PC-9 (cell line): ENCODE data around the gene ZNHIT1. TPM values are rescaled to one million over a fixed set of nuclear protein-coding genes. Genes with fewer than 3 reads are reported as not detected.

ENCODE experiments used
- BruUV-seq: library from RNA; stranded (reverse); fragments of 400-500 nt; replicated peaks from 2 replicates; lab custom pipeline; 2021; lab: Mats Ljungman, UMichigan
- CTCF ChIA-PET: fragments of 300-600 bp; sonication (Branson Sonifier 250); formaldehyde crosslinking; loops from one replicate; lab custom pipeline; 2022; ENCODE audit warnings: antibody characterized with exemption; lab: Charles Lee
- POLR2A ChIA-PET: fragments of 300-600 bp; sonication (Branson Sonifier 250); formaldehyde crosslinking; loops from one replicate; lab custom pipeline; 2022; ENCODE audit warnings: antibody characterized with exemption; ENCODE audit not compliant: unreplicated experiment; lab: Charles Lee
- DNase-seq, 2 experiments: peaks; one replicate each; pipeline versions ENCODE4 v3.0.0 to v3.0.0-alpha.2; 2015 to 2022; ENCODE audit warnings: mixed read lengths in 1 of 2
- H2AFZ ChIP-seq: fragments of 200-600 bp; sonication (generic); 2 replicates; pipeline ENCODE4 v1.8.1; 2017; ENCODE audit warnings: antibody characterized with exemption
- H3F3A ChIP-seq: fragments of 200-600 bp; sonication (generic); 2 replicates; pipeline ENCODE4 v1.8.1; 2017; ENCODE audit warnings: antibody characterized with exemption, mild to moderate bottlenecking, low read depth; ENCODE audit not compliant: insufficient read depth
- H3K27ac ChIP-seq: fragments of 200-600 bp; sonication (generic); 2 replicates; pipeline ENCODE4 v1.6.1; 2016; ENCODE audit warnings: mixed run types
- H3K27me3 ChIP-seq: fragments of 200-600 bp; sonication (generic); 2 replicates; pipeline ENCODE4 v1.6.1; 2016; ENCODE audit warnings: low read depth, mixed run types; ENCODE audit not compliant: insufficient read depth
- H3K36me3 ChIP-seq: fragments of 200-600 bp; sonication (generic); 2 replicates; pipeline ENCODE4 v1.6.1; 2016; ENCODE audit warnings: low read depth, mixed run types
- H3K4me1 ChIP-seq: fragments of 200-600 bp; sonication (generic); replicated peaks from 2 replicates; pipeline ENCODE4 v1.6.1; 2016; ENCODE audit warnings: mixed run types; ENCODE audit not compliant: insufficient read depth
- H3K4me2 ChIP-seq: fragments of 200-600 bp; sonication (generic); 2 replicates; pipeline ENCODE4 v1.6.1; 2017; ENCODE audit warnings: mixed run types
- H3K4me3 ChIP-seq: fragments of 200-600 bp; sonication (generic); 2 replicates; pipeline ENCODE4 v1.6.1; 2016; ENCODE audit warnings: mixed run types
- H3K79me2 ChIP-seq: fragments of 200-600 bp; sonication (generic); 2 replicates; pipeline ENCODE4 v1.6.1; 2017; ENCODE audit warnings: low read depth, mixed run types
- H3K9me2 ChIP-seq: fragments of 200-600 bp; sonication (generic); 2 replicates; pipeline ENCODE4 v1.8.1; 2017; ENCODE audit warnings: mild to moderate bottlenecking; ENCODE audit not compliant: insufficient read depth
- H3K9me3 ChIP-seq: fragments of 200-600 bp; sonication (generic); 2 replicates; pipeline ENCODE4 v1.8.1; 2016; ENCODE audit warnings: low read depth; ENCODE audit not compliant: insufficient read depth
- H4K20me1 ChIP-seq: fragments of 200-600 bp; sonication (generic); 2 replicates; pipeline ENCODE4 v1.8.1; 2017; ENCODE audit not compliant: insufficient read depth
- EZH2 ChIP-seq: fragments of 200-600 bp; sonication (generic); IDR thresholded peaks from 2 replicates; pipeline ENCODE4 v1.8.0; 2017; ENCODE audit warnings: antibody characterized with exemption, low read depth
- intact Hi-C: fragments of 100-400 bp; cut with micrococcal nuclease; formaldehyde crosslinking; loops from one replicate; pipeline ENCODE4 v1.10.0; 2022; ENCODE audit not compliant: unreplicated experiment
- total RNA-seq: library from RNA; stranded (reverse); gene quantifications from 2 replicates; pipeline ENCODE4 v1.2.3, GENCODE V29; 2021
- TF ChIP-seq, protein P1 (sequence below): fragments of 200-600 bp; sonication (generic); conservative IDR thresholded peaks from 2 replicates; pipeline ENCODE4 v1.6.1; 2017; ENCODE audit warnings: mixed run types, antibody characterized with exemption, mild to moderate bottlenecking, moderate library complexity

Gene ZNHIT1
- total RNA-seq, 1 experiment from 2014 or later = 110 TPM

DNA sequence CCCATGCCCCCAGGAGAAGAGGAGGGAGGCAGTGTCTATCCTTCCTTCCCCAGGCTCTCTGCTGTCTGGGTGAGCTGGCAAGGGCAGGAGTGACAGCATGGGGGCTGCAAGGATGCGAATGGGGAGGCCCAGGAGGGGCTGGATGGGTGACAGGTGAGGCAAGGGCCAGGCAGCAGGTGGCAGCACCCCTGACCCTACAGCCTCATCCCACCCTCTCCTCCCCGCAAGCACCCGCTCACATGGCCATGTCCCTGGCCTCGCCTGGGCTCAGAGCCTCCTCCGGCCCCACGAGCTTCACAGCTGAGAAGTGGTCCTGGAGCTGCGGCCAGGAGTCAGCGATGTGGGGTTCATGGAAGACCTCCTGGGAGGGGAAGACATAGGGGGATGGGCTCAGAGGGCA is 6.0 kb upstream of the ZNHIT1 start:
- ChIA-PET CTCF (no interaction called here), POLR2A (no interaction called here)
- Histone ChIP-seq H3K27me3 (no peaks in the 10 kb centered on the region), H3K4me2 (no peak overlapping the region), H4K20me1 (no peaks in the 10 kb centered on the region), H3K36me3 (no peaks in the 10 kb centered on the region), H3K4me1 (0 out of 2 replicates have a peak, but pooled peaks cover 6% of the 10 kb centered on the region), H3K27ac (no peak overlapping the region), H2AFZ (no peak overlapping the region), H3K9me2 (no peaks in the 10 kb centered on the region), H3K4me3 (no peak overlapping the region), H3K9me3 (no peaks in the 10 kb centered on the region), H3F3A (no peaks in the 10 kb centered on the region), H3K79me2 (peaks cover 12% of the 10 kb centered on the region)
- BruUV-seq = no TSS peak
- no peak for DNase-seq
- intact Hi-C loops = no loop called here
- TF ChIP-seq, protein P1, sequence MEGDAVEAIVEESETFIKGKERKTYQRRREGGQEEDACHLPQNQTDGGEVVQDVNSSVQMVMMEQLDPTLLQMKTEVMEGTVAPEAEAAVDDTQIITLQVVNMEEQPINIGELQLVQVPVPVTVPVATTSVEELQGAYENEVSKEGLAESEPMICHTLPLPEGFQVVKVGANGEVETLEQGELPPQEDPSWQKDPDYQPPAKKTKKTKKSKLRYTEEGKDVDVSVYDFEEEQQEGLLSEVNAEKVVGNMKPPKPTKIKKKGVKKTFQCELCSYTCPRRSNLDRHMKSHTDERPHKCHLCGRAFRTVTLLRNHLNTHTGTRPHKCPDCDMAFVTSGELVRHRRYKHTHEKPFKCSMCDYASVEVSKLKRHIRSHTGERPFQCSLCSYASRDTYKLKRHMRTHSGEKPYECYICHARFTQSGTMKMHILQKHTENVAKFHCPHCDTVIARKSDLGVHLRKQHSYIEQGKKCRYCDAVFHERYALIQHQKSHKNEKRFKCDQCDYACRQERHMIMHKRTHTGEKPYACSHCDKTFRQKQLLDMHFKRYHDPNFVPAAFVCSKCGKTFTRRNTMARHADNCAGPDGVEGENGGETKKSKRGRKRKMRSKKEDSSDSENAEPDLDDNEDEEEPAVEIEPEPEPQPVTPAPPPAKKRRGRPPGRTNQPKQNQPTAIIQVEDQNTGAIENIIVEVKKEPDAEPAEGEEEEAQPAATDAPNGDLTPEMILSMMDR = no peak

DNA sequence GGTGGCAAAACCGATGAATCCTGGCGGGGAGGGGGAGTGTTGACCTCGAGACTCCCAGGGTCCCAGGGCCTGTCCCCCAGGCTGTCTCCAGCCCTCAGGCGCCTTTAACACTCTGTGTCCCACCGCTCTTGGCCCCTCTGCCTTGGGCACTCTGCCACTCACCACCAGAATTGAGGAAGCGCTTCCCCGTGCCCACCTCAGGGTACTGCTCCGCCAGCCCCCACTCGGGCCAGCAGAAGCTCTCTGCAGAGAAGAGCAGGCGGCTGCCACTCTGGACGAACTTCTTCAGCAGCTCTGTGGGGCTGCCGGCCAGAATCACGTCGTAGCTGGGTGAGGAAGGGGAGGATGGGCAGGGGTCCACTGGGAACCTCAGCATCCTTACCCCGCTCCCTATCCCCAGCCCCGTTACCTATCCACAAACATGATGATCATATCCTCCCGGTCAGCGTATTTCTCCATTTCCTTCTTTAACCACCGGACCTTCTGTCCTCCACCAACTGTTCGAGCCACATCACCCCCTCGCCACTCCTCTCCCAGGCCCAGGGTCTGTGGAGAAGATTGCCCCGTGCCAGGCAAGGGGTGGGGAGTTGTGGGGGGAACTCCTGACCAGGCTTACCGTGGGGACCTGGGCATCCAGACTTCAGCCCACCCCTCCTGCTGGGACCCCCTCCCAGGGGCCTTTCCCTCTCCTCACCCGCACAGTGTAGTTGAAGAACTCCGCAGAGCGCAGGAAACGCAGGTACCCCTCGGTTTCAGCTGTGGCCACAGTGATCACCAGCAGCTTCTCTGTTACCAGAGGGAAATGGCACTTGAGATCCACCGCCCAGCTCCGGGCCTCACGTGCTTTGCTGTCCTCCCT is 1.7 kb upstream of the ZNHIT1 start:
- no TSS peak for BruUV-seq
- no peak overlapping the region for H3K27ac ChIP-seq
- no peaks in the 10 kb centered on the region for H3K9me2 ChIP-seq
- H3K4me3 ChIP-seq = peak overlapping the region; percentile 82
- H3F3A ChIP-seq = no peaks in the 10 kb centered on the region
- ChIA-PET CTCF (interaction anchor here (0.6 kb wide), 1 partner anchor 25 kb away, joined by 4 read pairs; no protein-coding TSS in a partner anchor), POLR2A (interaction anchor here (0.6 kb wide), 1 partner anchor 59 kb away, joined by 7 read pairs; no protein-coding TSS in a partner anchor)
- no peaks in the 10 kb centered on the region for H3K9me3 ChIP-seq
- no peaks in the 10 kb centered on the region for H3K36me3 ChIP-seq
- intact Hi-C loops = no loop called here
- H3K4me1 ChIP-seq = 0 out of 2 replicates have a peak, but pooled peaks cover 12% of the 10 kb centered on the region
- H4K20me1 ChIP-seq = no peaks in the 10 kb centered on the region
- no peaks in the 10 kb centered on the region for H3K27me3 ChIP-seq
- DNase-seq = peak in 1 of 2 experiments; percentile 20
- peaks cover 33% of the 10 kb centered on the region for H3K79me2 ChIP-seq
- peak overlapping the region; percentile 94 for H2AFZ ChIP-seq
- H3K4me2 ChIP-seq = peak overlapping the region; percentile 83
- TF ChIP-seq, protein P1 = no peak
- TF ChIP-seq EZH2 = no peak

DNA sequence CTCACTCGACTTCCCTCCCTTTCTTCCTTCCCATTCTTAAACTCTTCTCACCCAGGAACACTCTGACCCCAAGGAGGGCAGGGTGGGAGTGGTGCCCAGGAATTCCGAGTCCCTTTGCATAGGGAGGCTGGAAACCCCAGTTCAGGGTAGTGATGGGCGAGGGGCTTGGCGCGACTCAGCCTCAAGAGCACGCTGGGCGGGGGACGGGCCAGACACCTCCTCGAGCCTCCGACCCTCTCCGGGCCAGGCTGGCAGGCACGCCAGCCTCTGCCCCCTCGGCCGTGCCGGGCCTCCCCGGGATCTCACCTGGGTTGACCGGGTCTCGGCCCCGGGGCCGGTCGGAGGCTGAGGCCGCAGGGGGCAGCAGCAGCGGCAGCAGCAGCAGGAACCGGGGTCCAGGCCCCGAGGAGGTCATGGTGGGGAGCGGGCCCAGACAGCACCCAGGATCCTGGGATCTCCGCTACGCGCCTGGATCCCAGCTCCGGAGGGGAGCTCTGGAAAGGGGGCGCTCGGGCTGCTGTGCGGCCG is 1.0 kb upstream of the ZNHIT1 start:
- BruUV-seq = TSS peak; percentile 39
- Histone ChIP-seq H3K9me3 (no peaks in the 10 kb centered on the region), H3F3A (no peaks in the 10 kb centered on the region), H3K79me2 (peaks cover 38% of the 10 kb centered on the region), H4K20me1 (no peaks in the 10 kb centered on the region; the same call in 1 of the 2 replicates), H3K4me2 (peak overlapping the region; percentile 83), H3K36me3 (no peaks in the 10 kb centered on the region), H3K27ac (peak overlapping the region; percentile 80; the same call in 1 of the 2 replicates), H3K4me1 (0 out of 2 replicates have a peak, but pooled peaks cover 12% of the 10 kb centered on the region), H2AFZ (peak overlapping the region; percentile 94), H3K9me2 (no peaks in the 10 kb centered on the region), H3K4me3 (peak overlapping the region; percentile 82), H3K27me3 (no peaks in the 10 kb centered on the region)
- TF ChIP-seq, protein P1 = no peak; the same call in 1 of the 2 replicates
- no peak for TF ChIP-seq EZH2
- intact Hi-C loops = loop anchor here (1.0 kb wide), 1 partner anchor 35 kb away; no protein-coding TSS in a partner anchor
- DNase-seq = no peak
- ChIA-PET POLR2A (interaction anchor here (0.6 to 1.7 kb wide), 6 partner anchors 12 to 789 kb away, joined by 3 to 61 read pairs (median 6); partner anchors contain the start of gene ZCWPW1), CTCF (interaction anchor here (0.6 to 1.7 kb wide), 6 partner anchors 18 to 491 kb away, joined by 3 to 22 read pairs (median 7); partner anchors contain the start of genes FIS1, IFT22 and VGF)
